ENCODE data around the gene USO1.

Gene USO1

DNA sequence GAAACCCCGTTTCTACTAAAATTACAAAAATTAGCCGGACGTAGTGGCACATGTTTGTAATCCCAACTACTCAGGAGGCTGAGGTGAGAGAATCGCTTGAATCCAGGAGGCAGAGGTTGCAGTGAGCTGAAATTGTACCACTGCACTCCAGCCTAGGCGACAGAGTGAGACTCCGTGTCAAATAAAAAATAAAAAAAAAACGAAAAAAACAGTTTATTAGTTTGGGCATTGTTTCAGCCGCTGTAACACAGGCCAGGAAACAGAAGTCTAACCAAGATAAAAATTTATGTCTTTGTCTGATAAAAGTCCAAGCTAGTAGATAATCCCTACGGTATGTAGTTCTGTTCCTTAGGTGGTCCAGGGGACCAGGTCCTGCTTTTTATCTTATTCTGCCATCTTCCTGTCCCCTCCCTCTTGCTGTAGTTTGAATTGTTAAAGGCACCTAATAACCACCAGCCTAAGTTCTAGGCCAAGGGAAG lies 21.4 kb downstream of the USO1 start:
- TF ChIP-seq, protein P1, sequence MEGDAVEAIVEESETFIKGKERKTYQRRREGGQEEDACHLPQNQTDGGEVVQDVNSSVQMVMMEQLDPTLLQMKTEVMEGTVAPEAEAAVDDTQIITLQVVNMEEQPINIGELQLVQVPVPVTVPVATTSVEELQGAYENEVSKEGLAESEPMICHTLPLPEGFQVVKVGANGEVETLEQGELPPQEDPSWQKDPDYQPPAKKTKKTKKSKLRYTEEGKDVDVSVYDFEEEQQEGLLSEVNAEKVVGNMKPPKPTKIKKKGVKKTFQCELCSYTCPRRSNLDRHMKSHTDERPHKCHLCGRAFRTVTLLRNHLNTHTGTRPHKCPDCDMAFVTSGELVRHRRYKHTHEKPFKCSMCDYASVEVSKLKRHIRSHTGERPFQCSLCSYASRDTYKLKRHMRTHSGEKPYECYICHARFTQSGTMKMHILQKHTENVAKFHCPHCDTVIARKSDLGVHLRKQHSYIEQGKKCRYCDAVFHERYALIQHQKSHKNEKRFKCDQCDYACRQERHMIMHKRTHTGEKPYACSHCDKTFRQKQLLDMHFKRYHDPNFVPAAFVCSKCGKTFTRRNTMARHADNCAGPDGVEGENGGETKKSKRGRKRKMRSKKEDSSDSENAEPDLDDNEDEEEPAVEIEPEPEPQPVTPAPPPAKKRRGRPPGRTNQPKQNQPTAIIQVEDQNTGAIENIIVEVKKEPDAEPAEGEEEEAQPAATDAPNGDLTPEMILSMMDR (conservative IDR thresholded peaks at IDR 0.05; ENCODE audit: low read depth, low read length): no peak
- no peak overlapping the region for H3K4me3 ChIP-seq (ENCODE audit: low read depth, low read length)
- no peak for DNase-seq (ENCODE audit: low read depth)

DNA sequence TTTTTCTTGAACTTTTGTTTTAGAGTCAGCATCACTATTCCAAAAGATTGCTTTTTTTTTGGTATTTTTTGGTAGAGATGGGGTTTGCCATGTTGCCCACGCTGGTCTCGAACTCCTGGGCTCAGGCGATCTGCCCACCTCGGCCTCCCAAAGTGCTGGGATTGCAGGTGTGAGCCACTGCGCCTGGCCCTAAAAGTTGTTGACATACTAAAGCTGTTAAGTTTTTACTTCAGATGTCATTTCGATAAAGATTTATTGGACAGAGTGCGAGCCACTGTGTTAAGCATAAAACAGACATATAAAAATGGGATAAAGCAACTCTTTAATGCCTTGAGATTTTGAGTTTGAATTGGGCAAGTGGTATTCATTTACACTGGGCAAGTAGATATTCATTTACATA lies 28.3 kb downstream of the USO1 start:
- DNase-seq (ENCODE audit: low read depth): no peak
- TF ChIP-seq, protein P1 (conservative IDR thresholded peaks at IDR 0.05; ENCODE audit: low read depth, low read length): no peak
- no peak overlapping the region for H3K4me3 ChIP-seq (ENCODE audit: low read depth, low read length)

DNA sequence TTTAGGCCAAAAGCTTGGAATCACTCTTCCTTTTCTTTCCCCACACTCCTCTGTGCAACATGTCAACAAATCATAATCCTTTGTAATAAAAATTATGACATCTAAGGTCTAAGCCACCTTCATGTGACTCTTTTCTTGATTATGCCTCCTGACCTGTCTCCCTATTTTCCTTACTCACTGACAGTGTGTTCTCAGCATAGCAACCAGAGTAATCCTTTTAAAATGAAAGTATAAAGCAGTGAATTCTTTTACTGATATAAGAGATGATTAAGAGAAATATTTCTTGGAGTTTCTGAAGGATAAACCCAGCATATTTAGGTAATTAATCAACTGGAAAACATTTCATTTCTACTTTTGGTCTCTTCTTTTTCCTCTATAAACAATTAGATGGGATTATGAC lies 44.7 kb downstream of the USO1 start:
- H3K4me3 ChIP-seq (ENCODE audit: low read depth, low read length): no peak overlapping the region
- DNase-seq (ENCODE audit: low read depth): peak; percentile 36
- TF ChIP-seq, protein P1 (conservative IDR thresholded peaks at IDR 0.05; ENCODE audit: low read depth, low read length): no peak

DNA sequence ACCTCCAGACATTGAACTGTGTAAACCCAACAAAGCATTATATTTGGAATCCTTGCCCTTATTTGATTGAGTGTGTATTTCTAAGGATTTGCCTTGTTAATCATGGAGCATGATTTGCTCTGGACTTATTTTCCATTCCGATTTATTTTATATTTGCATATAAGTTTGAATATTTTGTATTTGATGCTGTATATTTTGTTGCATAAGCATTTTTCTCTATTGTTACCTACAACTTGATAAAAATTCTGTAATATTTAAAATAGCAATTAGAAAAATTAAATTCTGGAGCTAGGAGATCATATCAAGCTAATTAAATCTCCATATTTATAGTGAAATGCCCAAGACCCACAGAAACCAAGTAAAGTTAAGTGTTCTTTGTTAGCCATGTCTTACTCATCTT lies 47.2 kb downstream of the USO1 start:
- DNase-seq (ENCODE audit: low read depth): no peak
- H3K4me3 ChIP-seq (ENCODE audit: low read depth, low read length): no peak overlapping the region
- TF ChIP-seq, protein P1 (conservative IDR thresholded peaks at IDR 0.05; ENCODE audit: low read depth, low read length): no peak

DNA sequence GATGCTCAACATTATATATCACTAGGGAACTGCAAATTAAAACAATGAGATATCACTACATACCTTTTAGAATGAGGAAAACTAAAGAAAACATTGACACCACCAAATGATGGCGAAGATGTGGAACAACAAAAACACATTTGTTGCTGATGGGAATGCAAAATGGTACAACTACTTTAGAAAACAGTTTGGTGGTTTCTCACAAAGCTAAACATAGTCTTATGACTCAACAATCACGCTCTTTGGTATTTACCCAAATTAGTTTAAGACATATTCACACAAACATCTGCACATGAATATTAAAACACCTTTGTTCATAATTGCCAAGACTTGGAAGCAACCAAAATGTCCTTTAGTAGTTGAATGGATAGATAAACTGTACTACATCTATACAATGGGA lies 53.2 kb downstream of the USO1 start:
- no peak overlapping the region for H3K4me3 ChIP-seq (ENCODE audit: low read depth, low read length)
- TF ChIP-seq, protein P1 (conservative IDR thresholded peaks at IDR 0.05; ENCODE audit: low read depth, low read length): no peak
- DNase-seq (ENCODE audit: low read depth): no peak

DNA sequence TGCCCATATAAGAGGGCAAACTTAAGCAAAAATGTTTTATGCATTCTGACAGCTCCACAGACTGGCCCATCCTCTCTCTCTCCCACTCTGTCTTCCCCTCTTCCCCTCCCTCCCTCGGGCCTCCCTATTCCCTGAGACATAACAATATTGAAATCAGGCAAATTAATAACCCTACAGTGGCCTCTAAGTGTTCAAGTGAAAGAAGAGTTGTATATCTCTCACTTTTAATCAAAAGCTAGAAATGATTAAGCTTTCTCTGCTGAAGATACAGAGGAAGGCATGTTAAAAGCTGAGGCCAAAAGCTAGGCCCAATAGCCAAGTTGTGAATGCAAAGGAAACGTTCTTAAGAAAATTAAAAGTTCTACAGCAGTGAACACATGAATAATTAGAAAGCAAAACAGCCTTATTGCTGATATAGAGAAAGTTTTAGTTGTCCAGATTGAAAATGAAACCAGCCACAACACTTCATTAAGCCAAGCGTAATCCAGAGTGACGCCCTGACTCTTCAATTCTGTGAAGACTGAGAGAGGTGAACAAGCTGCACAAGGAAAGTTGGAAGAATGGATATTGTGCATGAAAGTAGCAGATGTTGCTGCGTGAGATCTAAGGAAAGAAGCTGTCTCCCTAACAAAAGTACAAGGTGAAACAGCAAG lies 54.9 kb downstream of the USO1 start:
- no peak overlapping the region for H3K4me3 ChIP-seq (ENCODE audit: low read depth, low read length)
- TF ChIP-seq, protein P1 (conservative IDR thresholded peaks at IDR 0.05; ENCODE audit: low read depth, low read length): no peak
- DNase-seq (ENCODE audit: low read depth): no peak

DNA sequence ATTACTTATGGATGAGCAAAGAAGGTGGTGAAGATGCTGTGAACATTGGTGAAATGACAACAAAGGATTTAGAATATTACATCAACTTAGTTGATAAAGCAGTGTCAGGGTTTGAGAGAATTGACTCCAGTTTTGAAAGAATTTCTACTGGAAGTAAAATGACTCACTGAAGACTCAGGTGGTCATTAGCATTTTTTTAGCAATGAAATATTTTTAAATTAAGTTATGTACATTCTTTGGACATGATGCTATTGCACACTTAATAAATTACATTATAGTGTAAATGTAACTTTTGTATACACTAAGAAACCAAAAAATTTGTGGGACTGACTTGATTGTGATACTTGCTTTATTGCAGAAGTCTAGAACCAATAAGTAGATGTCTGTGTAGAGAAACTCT lies 56.9 kb downstream of the USO1 start:
- TF ChIP-seq, protein P1 (conservative IDR thresholded peaks at IDR 0.05; ENCODE audit: low read depth, low read length): no peak
- DNase-seq (ENCODE audit: low read depth): peak; percentile 27
- no peak overlapping the region for H3K4me3 ChIP-seq (ENCODE audit: low read depth, low read length)

Data from choroid plexus epithelial cell (primary cell).